ENCODE measurements around the gene RGSL1.

Gene RGSL1

GRCh38 chr1:182450087-182450486, at the start of gene RGSL1:
Gene RGSL1, plus strand, starts transcription at chr1:182450146. Its CDS starts 20 bp downstream, at chr1:182450166.
- no peak for DNase-seq

- no peak for DNase-seq
Observed at GRCh38 chr1:182400567-182400966, 49.4 kb upstream of the RGSL1 start, which contains the start of gene TEDDM1. Gene TEDDM1, minus strand, starts transcription at chr1:182400667. Its CDS starts 182 bp downstream, at chr1:182400485.

- no peak for DNase-seq
Observed at GRCh38 chr1:182404781-182405180, 45.2 kb upstream of the RGSL1 start.

GRCh38 chr1:182405578-182405977, 44.4 kb upstream of the RGSL1 start:
- DNase-seq: no peak

GRCh38 chr1:182406012-182406411, 43.9 kb upstream of the RGSL1 start:
- no peak for DNase-seq

- no peak for DNase-seq
Observed at GRCh38 chr1:182407724-182408123, 42.2 kb upstream of the RGSL1 start.

GRCh38 chr1:182408435-182409075, 41.4 kb upstream of the RGSL1 start:
- no peak for DNase-seq

GRCh38 chr1:182410138-182410537, 39.8 kb upstream of the RGSL1 start:
- DNase-seq: no peak

- DNase-seq: no peak
Observed at GRCh38 chr1:182410620-182411273, 39.2 kb upstream of the RGSL1 start.

GRCh38 chr1:182413486-182413885, 36.5 kb upstream of the RGSL1 start:
- no peak for DNase-seq

- DNase-seq: no peak
Observed at GRCh38 chr1:182413969-182414368, 36.0 kb upstream of the RGSL1 start.

GRCh38 chr1:182415789-182416188, 34.2 kb upstream of the RGSL1 start:
- DNase-seq: no peak

GRCh38 chr1:182426442-182427430, 23.2 kb upstream of the RGSL1 start:
- DNase-seq: no peak

- no peak for DNase-seq
Observed at GRCh38 chr1:182428043-182428442, 21.9 kb upstream of the RGSL1 start.

- no peak for DNase-seq
Observed at GRCh38 chr1:182430263-182431068, 19.5 kb upstream of the RGSL1 start.

- no peak for DNase-seq
Observed at GRCh38 chr1:182431278-182431677, 18.7 kb upstream of the RGSL1 start.

- no peak for DNase-seq
Observed at GRCh38 chr1:182433580-182433979, 16.4 kb upstream of the RGSL1 start.

GRCh38 chr1:182438326-182438725, 11.6 kb upstream of the RGSL1 start:
- DNase-seq: no peak

- no peak for DNase-seq
Observed at GRCh38 chr1:182441719-182442118, 8.2 kb upstream of the RGSL1 start.

GRCh38 chr1:182442333-182442732, 7.6 kb upstream of the RGSL1 start:
- DNase-seq: no peak

- DNase-seq: no peak
Observed at GRCh38 chr1:182444497-182444896, 5.4 kb upstream of the RGSL1 start.

- DNase-seq: peak; percentile 12
Observed at GRCh38 chr1:182446033-182446669, 3.8 kb upstream of the RGSL1 start.

Measured in DMS79 (cell line).